Endothelial cell of umbilical vein (primary cell): Measurements from ENCODE around the gene METTL15. TPM values are rescaled to one million over a fixed set of nuclear protein-coding genes. Genes with fewer than 3 reads are reported as not detected.

Experiments used
- BruUV-seq: library from RNA; stranded (reverse); fragments of 400-500 nt; replicated peaks from 2 replicates; lab custom pipeline; 2021; lab: Mats Ljungman, UMichigan
- CTCF ChIA-PET: fragments of 300-600, 350-600 bp; sonication (Branson Sonifier 250); formaldehyde crosslinking; loops from one replicate; lab custom pipeline; 2021; ENCODE audit warnings: antibody characterized with exemption, inconsistent platforms; lab: Charles Lee
- POLR2A ChIA-PET: fragments of 300-600, 350-600 bp; sonication (Branson Sonifier 250); formaldehyde crosslinking; loops from one replicate; lab custom pipeline; 2021; ENCODE audit warnings: antibody characterized with exemption, inconsistent platforms; lab: Charles Lee
- DNase-seq: peaks from one replicate; pipeline ENCODE4 v3.0.0-alpha.2; 2011; ENCODE audit warnings: low read depth, low spot score
- FAIRE-seq: peaks from 2 replicates; lab custom pipeline; 2011; peaks lifted over from hg19 to GRCh38; lab: Jason Lieb, UNC
- H2AFZ ChIP-seq: 2 replicates; pipeline ENCODE4 v1.6.0; 2012; ENCODE audit warnings: low read depth, low read length, control low read depth, inconsistent platforms
- H3K27ac ChIP-seq: 2 replicates; pipeline ENCODE4 v1.5.1; 2011; ENCODE audit warnings: low read depth, mild to moderate bottlenecking, control low read depth, low read length, moderate library complexity; ENCODE audit not compliant: insufficient read depth
- H3K27me3 ChIP-seq, 2 experiments: 2 replicates each; pipeline versions ENCODE4 v1.6.0 to v1.6.1; 2011; ENCODE audit warnings: low read length in 2 of 2, mixed read lengths in 1 of 2; ENCODE audit not compliant: control insufficient read depth in 2 of 2, insufficient read depth in 2 of 2
- H3K36me3 ChIP-seq, 2 experiments: 2 replicates in 1 of 2; 3 replicates in 1 of 2; pipeline ENCODE4 v1.5.1; 2011; ENCODE audit warnings: low read length in 2 of 2, mild to moderate bottlenecking in 1 of 2, moderate library complexity in 1 of 2; ENCODE audit not compliant: control insufficient read depth in 2 of 2, insufficient read depth in 2 of 2; ENCODE audit errors: extremely low read depth in 1 of 2
- H3K4me1 ChIP-seq: 3 replicates; pipeline ENCODE4 v1.5.1; 2011; ENCODE audit warnings: mild to moderate bottlenecking, low read length; ENCODE audit not compliant: control insufficient read depth, insufficient read depth; ENCODE audit errors: extremely low read depth
- H3K4me2 ChIP-seq: 2 replicates; pipeline ENCODE4 v1.6.1; 2011; ENCODE audit warnings: low read length, control low read depth, mixed read lengths; ENCODE audit not compliant: insufficient read depth
- H3K4me3 ChIP-seq, 3 experiments: fragments of 200-600 bp in 1 of 3; sonication (generic), shearing (Covaris generic) in 1 of 3; replicated peaks in 1 of 3; 2 replicates each; pipeline ENCODE4 v1.5.1; 2011 to 2016; ENCODE audit warnings: control low read depth in 3 of 3, low read length in 3 of 3, mild to moderate bottlenecking in 2 of 3, inconsistent platforms in 1 of 3, low read depth in 1 of 3, moderate library complexity in 1 of 3; ENCODE audit not compliant: insufficient read depth in 1 of 3
- H3K79me2 ChIP-seq: 2 replicates; pipeline ENCODE4 v1.6.0; 2012; ENCODE audit warnings: low read length, inconsistent platforms; ENCODE audit not compliant: control insufficient read depth, insufficient read depth
- H3K9ac ChIP-seq: replicated peaks from 2 replicates; pipeline ENCODE3; 2011; ENCODE audit warnings: low read length, control low read depth; ENCODE audit not compliant: insufficient read depth; ENCODE audit errors: extremely low read depth
- H3K9me1 ChIP-seq: replicated peaks from 3 replicates; pipeline ENCODE4 v1.6.0; 2011; ENCODE audit warnings: mild to moderate bottlenecking, low read length; ENCODE audit not compliant: control insufficient read depth, insufficient read depth; ENCODE audit errors: extremely low read depth
- H3K9me3 ChIP-seq: replicated peaks from 2 replicates; pipeline ENCODE4 v1.5.1; 2012; ENCODE audit warnings: low read length, inconsistent platforms; ENCODE audit not compliant: control insufficient read depth, insufficient read depth
- H4K20me1 ChIP-seq: replicated peaks from 2 replicates; pipeline ENCODE3; 2011; ENCODE audit warnings: mild to moderate bottlenecking, low read length; ENCODE audit not compliant: control insufficient read depth, insufficient read depth; ENCODE audit errors: extremely low read depth
- CTCF ChIP-seq, 2 donors: IDR thresholded peaks; 1 replicate in 1 of 2; 2 replicates in 1 of 2; pipeline ENCODE4 v1.5.1; 2011; ENCODE audit warnings: low read length in 2 of 2, mild to moderate bottlenecking in 2 of 2, moderate library complexity in 2 of 2, control low read depth in 1 of 2, inconsistent platforms in 1 of 2, low read depth in 1 of 2; ENCODE audit not compliant: insufficient read depth in 1 of 2; ENCODE audit errors: extremely low read depth in 1 of 2
- EZH2 ChIP-seq: IDR thresholded peaks from 2 replicates; pipeline ENCODE4 v1.6.1; 2012; ENCODE audit warnings: borderline replicate concordance, low read depth, mild to moderate bottlenecking, moderate library complexity, low read length, inconsistent platforms; ENCODE audit not compliant: severe bottlenecking
- FOS ChIP-seq: IDR thresholded peaks from 2 replicates; pipeline ENCODE4 v1.6.1; 2011; ENCODE audit warnings: mild to moderate bottlenecking, low read length, moderate library complexity, borderline replicate concordance; ENCODE audit not compliant: insufficient read depth
- GATA2 ChIP-seq: IDR thresholded peaks from 2 replicates; pipeline ENCODE4 v1.7.0; 2011; ENCODE audit warnings: low read depth, mild to moderate bottlenecking, moderate library complexity, mixed read lengths, low read length; ENCODE audit not compliant: insufficient read length, insufficient read depth
- JUN ChIP-seq: IDR thresholded peaks from 2 replicates; pipeline ENCODE4 v1.6.1; 2011; ENCODE audit warnings: borderline replicate concordance, low read depth; ENCODE audit not compliant: insufficient read length, insufficient read depth
- MAX ChIP-seq: IDR thresholded peaks from 2 replicates; pipeline ENCODE4 v1.6.1; 2011; ENCODE audit not compliant: insufficient read depth, insufficient read length
- MYC ChIP-seq: IDR thresholded peaks from one replicate; pipeline ENCODE4 v1.6.1; 2011; ENCODE audit warnings: mild to moderate bottlenecking, low read depth, low read length
- POLR2A ChIP-seq: IDR thresholded peaks from 2 replicates; pipeline ENCODE4 v1.6.1; 2012; ENCODE audit warnings: low read depth, mild to moderate bottlenecking, control low read depth, low read length
- POLR2AphosphoS5 ChIP-seq: IDR thresholded peaks from 2 replicates; pipeline ENCODE4 v1.6.1; 2012; ENCODE audit warnings: low read depth, mild to moderate bottlenecking, control low read depth, low read length, moderate library complexity; ENCODE audit not compliant: insufficient read depth
- dilution Hi-C: fragments of 300-500 bp; cut with MboI; formaldehyde crosslinking; loops from one replicate; pipeline ENCODE4 v1.15.0; 2019; ENCODE audit warnings: low sequenced_read_pairs; ENCODE audit not compliant: extremely low pct_ligation_motif_present
- intact Hi-C: fragments of 100-400 bp; cut with micrococcal nuclease; formaldehyde crosslinking; loops from one replicate; pipeline ENCODE4 v1.10.0; 2022
- polyA plus RNA-seq, 4 experiments: library from polyadenylated mRNA; depleted of rRNA in 3 of 4; stranded (reverse) in 3 of 4; unstranded in 1 of 4; fragments of >200 nt; gene quantifications; 2 replicates each; pipeline versions ENCODE4 v1.2.1 to v1.2.3, GENCODE V29; 2011 to 2012; ENCODE audit warnings: missing spikeins in 1 of 4
- total RNA-seq: library from RNA; stranded (reverse); gene quantifications from 2 replicates; pipeline ENCODE4 v1.2.3, GENCODE V29; 2021

Gene METTL15
- total and polyA plus RNA-seq, 2 donors (not counting 3 experiments of a cell fraction or from before 2014, with no cell fraction given) = 3.2 to 12.1 TPM

- CTCF ChIA-PET = no interaction called here
These were observed 60.5 kb downstream of the METTL15 start for GRCh38 chr11:28168718-28169117.

More at GRCh38 chr11:28168718-28169117, 60.5 kb downstream of the METTL15 start:
- Histone ChIP-seq H3K79me2 (peaks cover 2% of the 10 kb centered on the region), H3K36me3 (no peaks in the 10 kb centered on the region), H3K9ac (no peak overlapping the region), H2AFZ (no peak overlapping the region), H3K4me2 (no peak overlapping the region), H4K20me1 (no peaks in the 10 kb centered on the region), H3K9me1 (no peaks in the 10 kb centered on the region), H3K27me3 (no peaks in the 10 kb centered on the region), H3K4me3 (no peak overlapping the region), H3K27ac (no peak overlapping the region), H3K4me1 (no peaks in the 10 kb centered on the region), H3K9me3 (no peaks in the 10 kb centered on the region)
- POLR2A ChIA-PET = no interaction called here
- DNase-seq (no peak), FAIRE-seq (no peak)
- dilution Hi-C loops = no loop called here
- TF ChIP-seq CTCF (IDR thresholded peaks at IDR 0.05; ENCODE audit: extremely low read depth in 1 of 2, insufficient read depth in 1 of 2, low read depth in 1 of 2, low read length in 2 of 2) (no peak), POLR2A (no peak), MAX (no peak), POLR2AphosphoS5 (no peak), EZH2 (no peak), MYC (no peak), GATA2 (no peak), FOS (no peak), JUN (no peak)
- intact Hi-C loops = no loop called here
- no TSS peak for BruUV-seq
